SHP77 (cell line): ENCODE results near the gene GTF3C1.
"Not testable (repeated sequence)": the region's sequence is repeated elsewhere in the genome, so short reads cannot be mapped to it uniquely, and the experiment has no call there.

Source experiments
- DNase-seq, 2 experiments: peaks; one replicate each; lab custom pipeline; 2025; lab: John Stamatoyannopoulos, UW

GTF3C1 gene

GRCh38 chr16:27445502-27446175 lies 104.1 kb downstream of the GTF3C1 start:
- no peak for DNase-seq

GRCh38 chr16:27444470-27444869 lies 105.2 kb downstream of the GTF3C1 start:
- DNase-seq = no peak

GRCh38 chr16:27444015-27444414 lies 105.7 kb downstream of the GTF3C1 start:
- no peak for DNase-seq

GRCh38 chr16:27441998-27442397 lies 107.7 kb downstream of the GTF3C1 start:
- no peak for DNase-seq

GRCh38 chr16:27441276-27441675 lies 108.4 kb downstream of the GTF3C1 start:
- no peak for DNase-seq

- DNase-seq = no peak
These were observed 110.3 kb downstream of the GTF3C1 start for GRCh38 chr16:27439271-27440018.

GRCh38 chr16:27437946-27438345 lies 111.8 kb downstream of the GTF3C1 start:
- no peak for DNase-seq

GRCh38 chr16:27436921-27437650 lies 112.6 kb downstream of the GTF3C1 start:
- no peak for DNase-seq

GRCh38 chr16:27436065-27436464 lies 113.6 kb downstream of the GTF3C1 start:
- DNase-seq = no peak

GRCh38 chr16:27435146-27435545 lies 114.6 kb downstream of the GTF3C1 start:
- not testable (repeated sequence) for DNase-seq

GRCh38 chr16:27434141-27435051 lies 115.3 kb downstream of the GTF3C1 start:
- no peak for DNase-seq

- DNase-seq = no peak
These were observed 116.1 kb downstream of the GTF3C1 start for GRCh38 chr16:27433636-27434035.

- DNase-seq = not testable (repeated sequence)
These were observed 116.5 kb downstream of the GTF3C1 start for GRCh38 chr16:27433191-27433590.

GRCh38 chr16:27432558-27432957 lies 117.2 kb downstream of the GTF3C1 start:
- no peak for DNase-seq

GRCh38 chr16:27431773-27432532 lies 117.8 kb downstream of the GTF3C1 start:
- DNase-seq = no peak

GRCh38 chr16:27430923-27431484 lies 118.7 kb downstream of the GTF3C1 start:
- DNase-seq = no peak

GRCh38 chr16:27430512-27430911 lies 119.2 kb downstream of the GTF3C1 start:
- no peak for DNase-seq

- DNase-seq = no peak
These were observed 119.7 kb downstream of the GTF3C1 start for GRCh38 chr16:27429981-27430441.

- no peak for DNase-seq
These were observed 120.3 kb downstream of the GTF3C1 start for GRCh38 chr16:27429330-27429871.
